GM18511 (cell line): ENCODE results near the gene ITLN1.
"Not testable (repeated sequence)": the region's sequence is repeated elsewhere in the genome, so short reads cannot be mapped to it uniquely, and the experiment has no call there.

ENCODE experiments used
- ATAC-seq: cut with Tn5 transposase; IDR thresholded peaks from one replicate; pipeline ENCODE4 v1.9.1; 2021; ENCODE audit warnings: mild to moderate bottlenecking, moderate library complexity; ENCODE audit not compliant: unreplicated experiment

Gene ITLN1

DNA sequence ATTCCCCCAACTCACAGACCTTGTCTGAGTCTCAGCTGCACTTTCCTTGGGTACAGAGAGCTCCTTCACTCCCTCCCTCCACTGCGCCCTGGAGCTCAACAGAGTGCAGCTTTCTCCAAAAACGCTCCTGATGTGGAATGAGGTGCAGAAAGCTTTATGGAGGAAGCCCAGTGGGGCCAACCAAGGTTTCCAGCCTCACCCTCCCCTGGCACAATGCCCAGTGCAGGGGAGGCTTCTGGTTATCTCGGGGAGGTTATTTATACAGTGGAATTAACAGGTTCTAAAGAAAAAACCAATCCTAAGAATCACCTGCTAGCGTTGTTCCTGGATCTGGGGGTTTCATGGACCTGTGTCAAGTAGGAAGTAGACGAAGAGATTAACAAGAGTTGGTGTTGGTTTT lies at the start of gene ITLN1:
ITLN1 (minus strand) TSS at position 139 of the 400 bp plus-strand sequence. CDS start 303 bp downstream, outside the sequence.
- ATAC-seq: no peak

DNA sequence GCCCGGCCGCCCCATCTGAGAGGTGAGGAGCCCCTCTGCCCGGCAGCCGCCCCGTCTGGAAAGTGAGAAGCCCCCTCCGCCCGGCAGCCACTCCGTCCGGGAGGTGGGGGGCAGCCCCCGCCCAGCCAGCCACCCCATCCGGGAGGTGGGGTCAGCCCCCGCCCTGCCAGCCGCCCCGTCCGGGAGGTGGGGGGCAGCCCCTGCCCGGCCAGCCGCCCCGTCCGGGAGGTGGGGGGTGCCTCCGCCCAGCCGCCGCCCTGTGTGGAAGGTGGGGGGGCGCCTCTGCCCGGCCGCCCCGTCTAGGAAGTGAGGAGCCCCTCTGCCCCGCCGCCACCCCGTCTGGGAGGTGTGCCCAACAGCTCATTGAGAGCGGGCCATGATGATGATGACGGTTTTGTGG lies 48.3 kb upstream of the ITLN1 start:
- ATAC-seq: not testable (repeated sequence)

DNA sequence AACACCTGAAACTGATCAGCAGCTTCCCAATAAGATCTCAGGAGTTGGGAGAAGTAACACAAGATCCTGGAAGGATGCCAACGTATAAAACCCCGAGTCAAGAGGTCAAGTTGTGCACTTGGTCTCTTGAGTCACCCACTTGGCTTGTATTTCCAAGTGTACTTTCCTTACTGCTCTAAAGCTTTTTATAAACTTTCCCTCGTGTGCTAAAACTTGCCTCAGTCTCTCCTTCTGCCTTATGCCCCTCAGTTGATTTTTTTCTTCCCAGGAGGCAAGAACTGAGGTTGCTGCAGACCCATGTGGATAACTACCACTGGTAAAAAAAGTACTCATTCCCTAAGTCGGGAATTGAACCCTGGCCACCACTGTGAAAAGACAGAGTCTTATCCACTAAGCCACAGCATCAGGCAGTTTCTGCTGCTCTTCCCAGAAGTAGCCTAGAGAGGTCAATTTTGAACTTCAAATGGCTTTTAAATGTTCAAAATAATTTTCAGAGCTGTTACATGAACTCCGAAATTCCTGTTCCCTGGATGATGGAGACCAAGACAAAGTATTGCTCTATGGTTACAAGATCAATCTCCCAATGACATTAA lies 40.8 kb upstream of the ITLN1 start:
- no peak for ATAC-seq

DNA sequence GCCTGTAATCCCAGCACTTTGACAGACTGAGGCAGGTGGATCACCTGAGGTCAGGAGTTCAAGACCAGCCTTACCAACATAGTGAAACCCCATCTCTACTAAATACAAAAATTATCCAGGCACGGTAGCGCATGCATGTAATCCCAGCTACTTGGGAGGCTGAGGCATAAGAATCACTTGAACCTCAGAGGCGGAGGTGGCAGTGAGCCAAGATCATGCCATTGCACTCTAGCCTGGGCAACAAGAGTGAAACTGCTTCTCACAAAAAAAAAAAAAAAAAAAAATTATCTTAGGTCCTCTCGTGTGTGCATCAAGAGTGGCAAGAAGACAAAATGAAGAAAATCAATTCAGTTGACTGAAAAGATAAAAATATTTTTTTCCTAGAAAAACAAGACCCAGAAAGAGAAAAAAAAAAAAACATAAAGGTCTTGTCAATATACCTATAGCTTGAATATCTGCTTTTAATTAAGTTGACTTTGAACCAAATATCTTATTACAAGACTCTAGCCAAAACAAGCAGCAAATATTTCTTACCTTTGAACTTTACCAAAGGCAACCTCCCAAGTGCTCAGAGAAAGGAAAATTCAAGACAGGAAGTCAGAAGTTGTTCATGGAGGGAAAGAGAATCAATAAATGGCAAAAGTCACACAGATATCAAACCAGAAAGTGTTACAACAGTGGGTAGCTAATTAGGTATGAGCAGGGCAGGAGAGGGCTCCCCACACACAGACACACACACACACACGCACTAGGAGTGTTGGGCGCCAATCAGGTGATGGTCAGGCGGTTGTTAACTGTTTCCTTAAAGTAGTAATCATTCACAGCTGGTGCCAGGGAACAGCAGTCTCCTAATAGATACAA lies 40.0 kb upstream of the ITLN1 start:
- ATAC-seq: no peak

DNA sequence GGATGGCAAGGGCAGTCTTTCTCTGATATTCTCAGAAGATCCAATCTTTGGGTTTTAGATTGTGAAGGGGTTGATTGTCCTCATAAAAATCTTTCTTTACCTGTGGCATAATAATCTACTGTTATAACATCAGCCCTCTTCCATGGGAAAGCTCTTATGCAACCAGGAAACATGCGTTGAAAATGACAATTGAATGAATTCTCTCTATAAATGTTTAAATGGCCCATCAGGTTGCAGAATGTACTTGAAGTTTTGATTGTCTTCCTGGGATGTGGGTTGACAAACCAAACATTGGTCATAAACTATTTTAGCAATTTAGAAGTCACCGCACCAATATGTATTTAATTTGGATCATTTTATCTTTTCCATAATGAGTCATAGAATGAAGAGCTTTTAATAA lies 31.7 kb upstream of the ITLN1 start:
- ATAC-seq: no peak

DNA sequence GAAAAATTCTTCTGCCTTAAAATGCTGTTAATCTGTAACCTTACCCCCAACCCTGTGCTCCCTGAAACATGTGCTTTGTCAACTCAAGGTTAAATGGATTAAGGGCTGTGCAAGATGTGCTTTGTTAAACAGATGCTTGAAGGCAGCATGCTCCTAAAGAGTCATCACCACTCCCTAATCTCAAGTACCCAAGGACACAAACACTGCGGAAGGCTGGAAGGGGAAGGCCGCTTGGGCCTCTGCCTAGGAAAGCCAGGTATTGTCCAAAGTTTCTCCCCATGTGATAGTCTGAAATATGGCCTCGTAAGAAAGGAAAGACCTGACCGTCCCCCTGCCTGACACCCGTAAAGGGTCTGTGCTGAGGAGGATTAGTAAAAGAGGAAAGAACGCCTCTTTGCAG lies 28.2 kb upstream of the ITLN1 start:
- ATAC-seq: not testable (repeated sequence)

DNA sequence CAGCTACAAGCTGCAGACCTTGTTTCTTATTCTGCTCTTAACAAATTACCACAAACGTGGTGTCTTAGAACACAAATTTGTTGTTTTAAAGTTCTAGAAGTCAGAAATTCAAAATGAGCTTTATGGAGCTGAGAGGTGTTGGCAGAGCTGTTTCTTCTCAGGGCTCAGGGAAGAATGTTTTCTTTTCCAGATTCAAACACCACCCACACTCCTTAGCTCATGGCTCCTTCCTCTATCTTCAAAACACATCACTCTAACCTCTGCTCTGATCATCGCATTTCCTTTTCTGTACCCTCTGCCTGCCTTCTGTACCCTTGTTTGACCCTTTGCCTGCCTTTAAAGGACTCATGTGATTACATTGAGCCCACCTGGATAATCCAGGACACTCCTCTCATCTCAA lies 26.9 kb upstream of the ITLN1 start:
- ATAC-seq: no peak

DNA sequence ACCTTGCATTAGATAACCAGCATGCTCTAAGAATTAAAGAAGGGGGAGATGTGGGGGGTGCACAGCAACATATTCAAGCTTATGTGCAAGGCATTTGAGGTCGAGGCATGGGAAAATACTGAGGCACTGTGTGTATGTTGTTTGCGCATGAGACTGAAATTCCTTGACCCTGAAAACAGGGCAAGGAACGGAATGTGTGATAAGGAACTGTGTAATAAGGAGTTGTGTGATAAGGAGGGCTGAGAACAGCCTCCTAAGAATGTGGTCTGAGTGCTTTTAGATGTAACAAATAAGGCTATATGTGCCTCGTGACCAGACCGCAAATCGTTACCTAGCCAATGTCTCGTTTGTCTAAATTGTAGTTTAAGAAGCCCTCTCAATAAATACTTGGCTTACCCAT lies 26.5 kb upstream of the ITLN1 start:
- ATAC-seq: no peak

DNA sequence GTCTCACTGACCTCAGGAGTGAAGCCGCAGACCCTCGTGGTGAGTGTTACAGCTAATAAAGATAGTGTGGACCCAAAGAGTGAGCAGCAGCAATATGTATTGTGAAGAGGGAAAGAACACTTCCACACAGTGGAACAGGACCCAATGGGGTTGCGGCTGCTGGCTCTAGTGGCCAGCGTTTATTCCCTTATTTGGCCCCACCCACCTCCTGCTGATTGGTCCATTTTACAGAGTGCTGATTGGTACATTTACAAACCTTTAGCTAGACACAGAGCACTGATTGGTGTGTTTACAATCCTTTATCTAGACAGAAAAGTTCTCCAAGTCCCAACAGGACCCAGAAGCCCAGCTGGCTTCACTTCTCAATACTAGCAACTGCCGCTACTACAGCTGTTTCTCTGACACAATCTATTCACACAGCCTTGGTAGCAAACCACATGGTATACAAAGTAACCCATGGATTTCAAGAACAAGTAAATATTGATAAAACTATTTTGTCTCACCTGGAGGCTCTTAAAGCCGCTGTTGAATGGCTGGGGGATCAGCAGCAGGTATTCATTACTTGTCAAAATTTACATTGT lies 25.3 kb upstream of the ITLN1 start:
- ATAC-seq: no peak

DNA sequence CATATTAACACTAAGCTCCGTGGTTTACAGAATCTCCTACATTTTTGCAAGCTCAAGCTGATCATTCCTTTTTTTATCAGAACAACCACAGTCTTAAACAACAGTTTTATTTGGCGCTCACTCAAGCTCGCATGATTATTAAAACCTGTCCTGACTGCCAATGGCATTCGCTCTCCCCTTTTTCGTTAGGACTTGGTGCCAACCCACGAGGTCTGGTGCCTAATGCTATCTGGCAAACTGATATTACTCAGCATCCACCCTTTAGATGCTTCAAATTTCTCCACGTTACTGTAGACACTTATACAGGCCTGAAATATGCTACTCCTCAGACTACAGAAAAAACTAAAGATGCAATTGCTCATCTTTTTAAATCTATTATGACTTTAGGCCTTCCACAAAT lies 23.0 kb upstream of the ITLN1 start:
- no peak for ATAC-seq

DNA sequence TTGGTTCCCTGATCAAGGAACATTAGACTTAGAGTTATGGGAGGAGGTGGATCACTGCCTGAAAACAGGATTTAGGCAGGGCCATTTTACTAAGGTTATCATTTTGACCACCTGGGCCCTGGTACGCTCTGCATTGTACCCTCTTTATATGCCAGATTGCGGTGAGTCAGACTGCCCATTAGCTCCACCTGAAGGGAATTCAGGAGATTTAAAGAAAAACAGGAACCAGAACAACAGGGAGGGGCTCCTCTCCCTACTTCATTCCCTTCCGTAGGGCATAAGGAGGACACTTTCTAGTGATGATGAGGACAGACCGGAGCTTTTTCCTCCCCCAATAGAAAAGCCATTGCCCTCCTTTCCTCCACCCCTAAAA lies 20.6 kb upstream of the ITLN1 start:
- no peak for ATAC-seq

DNA sequence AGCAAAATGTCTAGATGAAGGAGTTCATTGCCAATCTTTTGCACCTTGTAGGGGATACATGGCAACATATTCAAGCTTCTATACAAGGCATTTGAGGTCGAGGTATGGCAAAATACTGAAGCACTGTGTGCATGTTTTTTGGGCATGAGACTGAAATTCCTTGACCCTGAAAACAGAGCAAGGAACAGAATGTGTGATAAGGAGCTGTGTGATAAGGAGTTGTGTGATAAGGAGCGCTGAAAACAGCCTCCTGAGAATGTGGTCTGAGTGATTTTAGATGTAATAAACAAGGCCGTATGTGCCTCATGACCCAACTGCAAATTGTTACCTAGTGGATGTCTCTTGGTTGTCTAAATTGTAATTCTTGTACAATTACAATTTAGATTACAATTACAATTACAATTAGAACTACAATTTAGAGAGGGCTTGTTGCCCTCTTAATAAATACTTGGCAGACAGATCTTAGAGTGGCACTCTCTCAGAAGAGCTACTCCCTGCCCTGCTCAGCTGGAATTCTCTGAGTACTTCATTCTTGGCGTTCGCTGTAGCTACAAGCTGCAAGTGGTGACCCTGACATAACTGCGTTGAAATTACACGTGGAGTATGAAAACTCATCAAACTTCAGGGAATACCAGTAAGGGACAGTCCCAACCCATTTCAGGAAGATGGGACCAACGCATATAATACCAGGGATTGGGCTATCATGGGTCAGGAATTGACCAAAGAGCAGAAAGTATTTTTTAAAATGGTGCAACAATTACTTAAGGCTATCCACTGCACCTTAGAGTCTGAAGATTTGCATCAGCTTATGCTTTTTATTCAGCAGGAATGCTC lies 20.0 kb upstream of the ITLN1 start:
- ATAC-seq: no peak

DNA sequence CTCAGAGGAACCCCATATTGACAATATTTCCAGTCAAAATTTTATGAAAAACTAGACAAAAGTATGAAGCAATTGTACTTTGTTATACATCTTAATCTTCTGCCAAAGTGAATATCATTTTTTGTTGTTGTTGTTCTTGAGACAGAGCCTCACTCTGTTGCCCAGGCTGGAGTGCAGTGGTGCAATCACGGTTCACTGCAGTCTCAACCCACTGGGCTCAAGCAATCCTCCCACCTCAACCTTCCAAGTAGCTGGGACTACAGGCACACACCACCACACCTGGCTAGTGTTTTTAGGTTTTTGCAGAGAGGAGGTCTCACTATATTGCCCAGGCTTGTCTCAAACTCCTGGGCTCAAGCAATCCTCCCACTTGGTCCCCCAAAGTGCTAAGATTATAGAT lies 17.3 kb upstream of the ITLN1 start:
- ATAC-seq: not testable (repeated sequence)

DNA sequence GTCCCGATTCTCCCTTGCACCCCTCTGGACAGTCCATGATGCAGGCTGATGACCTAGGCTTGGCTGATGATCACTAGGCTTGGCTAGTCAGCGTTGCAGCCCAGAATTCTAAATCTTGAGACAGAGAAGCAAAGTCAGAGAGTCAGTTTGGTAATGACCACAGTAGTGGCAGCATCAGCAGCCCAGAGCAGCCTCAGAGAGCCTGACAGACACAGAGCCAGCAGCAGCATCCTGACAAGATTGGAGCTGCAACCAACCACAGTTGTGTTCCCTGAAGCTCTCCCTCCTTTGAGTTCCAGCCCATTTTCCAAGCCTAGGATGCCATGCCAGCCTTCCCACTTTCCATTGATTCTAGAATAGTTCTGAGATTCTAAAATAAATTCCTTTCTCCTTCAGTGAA lies 16.8 kb upstream of the ITLN1 start:
- ATAC-seq: no peak

DNA sequence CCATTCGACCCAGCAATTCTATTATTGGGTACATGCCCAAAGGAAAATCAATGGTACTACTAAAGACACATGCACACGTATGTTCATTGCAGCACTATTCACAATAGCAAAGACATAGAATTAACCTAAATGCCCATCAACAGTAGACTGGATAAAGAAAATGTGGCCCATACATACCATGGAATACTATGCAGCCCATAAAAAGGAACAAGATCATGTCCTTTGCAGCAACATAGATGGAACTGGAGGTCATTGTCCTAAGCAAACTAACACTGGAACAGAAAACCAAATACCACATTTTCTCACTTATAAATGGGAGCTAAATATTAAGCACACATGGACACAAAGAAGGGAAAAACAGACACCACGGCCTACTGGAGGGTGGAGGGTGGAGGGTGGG lies 15.7 kb upstream of the ITLN1 start:
- ATAC-seq: not testable (repeated sequence)

DNA sequence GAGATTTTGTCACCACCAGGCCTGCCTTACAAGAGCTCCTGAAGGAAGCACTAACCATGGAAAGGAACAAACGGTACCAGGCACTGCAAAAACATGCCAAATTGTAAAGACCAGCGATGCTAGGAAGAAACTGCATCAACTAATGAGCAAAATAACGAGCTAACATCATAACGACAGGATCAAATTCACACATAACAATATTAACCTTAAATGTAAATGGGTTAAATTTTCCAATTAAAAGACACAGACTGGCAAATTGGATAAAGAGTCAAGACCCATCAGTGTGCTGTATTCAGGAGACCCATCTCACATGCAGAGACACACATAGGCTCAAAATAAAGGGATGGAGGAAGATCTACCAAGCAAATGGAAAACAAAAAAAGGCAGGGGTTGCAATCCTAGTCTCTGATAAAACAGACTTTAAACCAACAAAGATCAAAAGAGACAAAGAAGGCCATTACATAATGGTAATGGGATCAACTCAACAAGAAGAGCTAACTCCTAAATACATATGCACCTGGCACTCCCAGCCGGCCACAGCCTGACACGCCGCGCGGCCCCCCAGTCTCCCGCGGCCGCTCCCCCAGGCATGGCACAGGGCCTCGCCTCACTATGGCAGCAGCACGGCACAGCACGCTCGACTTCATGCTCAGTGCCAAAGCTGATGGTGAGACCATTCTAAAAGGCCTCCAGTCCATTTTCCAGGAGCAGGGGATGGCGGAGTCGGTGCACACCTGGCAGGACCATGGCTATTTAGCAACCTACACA lies 9.6 kb upstream of the ITLN1 start:
- ATAC-seq: not testable (repeated sequence)

DNA sequence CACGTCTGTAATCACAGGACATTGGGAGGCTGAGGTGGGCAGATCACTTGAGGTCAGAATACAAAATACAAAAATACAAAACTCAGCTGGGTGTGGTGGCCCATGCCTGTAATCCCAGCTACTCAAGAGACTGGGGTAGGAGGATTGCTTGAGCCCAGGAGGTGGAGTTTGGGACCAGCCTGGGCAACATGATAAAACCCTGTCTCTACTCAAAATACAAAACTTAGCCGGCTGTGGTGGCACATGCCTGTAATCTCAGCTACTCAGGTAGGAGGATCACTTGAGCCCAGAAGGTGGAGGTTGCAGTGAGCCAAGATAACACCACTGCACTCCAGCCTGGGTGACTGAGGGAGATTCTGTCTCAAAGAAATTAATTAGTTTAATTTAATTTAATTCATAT lies 6.5 kb upstream of the ITLN1 start:
- ATAC-seq: no peak

DNA sequence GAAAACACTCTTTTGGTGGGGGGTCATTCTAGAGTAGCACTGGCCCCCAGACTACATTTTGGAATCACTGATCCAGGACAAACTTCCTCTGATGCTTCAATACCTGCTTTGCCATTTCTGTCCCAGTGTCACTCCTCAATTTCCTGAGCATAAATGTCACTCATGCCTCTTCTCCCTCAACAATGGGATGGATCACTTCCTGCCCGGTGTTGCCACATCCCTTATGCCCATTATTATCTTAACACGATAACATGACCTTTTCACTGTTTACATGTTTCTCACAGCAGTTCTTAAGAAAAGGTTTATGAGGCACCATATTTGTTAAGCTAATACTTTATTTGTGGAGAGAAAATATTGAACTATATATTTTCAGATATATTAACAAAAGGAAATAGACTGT lies 3.9 kb upstream of the ITLN1 start:
- no peak for ATAC-seq

DNA sequence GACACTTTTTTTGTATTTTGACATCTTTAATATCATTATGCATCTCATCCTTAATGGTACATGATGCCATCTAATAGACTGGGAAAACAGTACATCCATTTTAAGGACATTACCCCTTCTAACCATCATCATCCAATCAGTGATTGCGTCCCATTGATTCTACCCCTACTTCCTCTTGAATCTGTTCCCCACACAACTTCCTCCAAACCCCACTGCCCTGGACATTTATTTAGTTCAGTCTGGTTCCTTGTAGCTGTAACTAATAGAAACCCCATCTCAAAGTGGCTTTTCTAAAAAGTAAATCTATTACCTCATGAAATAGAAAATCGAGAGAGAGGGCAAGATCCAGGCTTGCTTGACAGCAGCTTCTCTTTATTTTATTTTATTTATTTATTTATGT lies 2.1 kb upstream of the ITLN1 start:
- ATAC-seq: no peak

DNA sequence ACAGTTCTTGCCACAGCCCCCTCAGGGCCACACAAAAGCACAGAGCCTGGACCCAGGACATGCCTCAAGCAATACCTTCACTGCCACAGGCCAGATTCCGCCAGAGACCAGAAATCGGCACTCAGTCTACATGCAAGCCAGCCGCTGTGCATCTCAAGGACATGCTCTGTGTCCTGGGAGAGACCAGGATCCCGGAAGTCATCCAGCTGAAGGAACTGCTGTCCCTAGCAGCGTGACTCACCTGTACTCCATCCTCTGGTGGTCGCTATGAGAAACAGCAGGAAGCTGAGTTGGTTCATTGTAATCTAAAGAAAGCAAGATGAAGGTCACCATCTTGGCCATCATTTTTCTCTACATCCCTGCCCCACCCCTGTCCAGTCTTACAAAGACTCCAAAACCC lies 401 bp downstream of the ITLN1 start:
- ATAC-seq: no peak
